Stimulated activated naive CD8-positive, alpha-beta T cell treated with anti-CD3 and anti-CD28 coated beads, Interleukin-15, Interleukin-2, amounts not matched to agents 100 ng/mL and 50 ng/mL, for 24 hours (primary cell): ENCODE data around the gene NRG2.

ENCODE experiments used
- H3K27ac Mint-ChIP-seq: one replicate; pipeline ENCODE4 v1.8.0; 2021; ENCODE audit warnings: mild to moderate bottlenecking, mixed read lengths
- H3K27me3 Mint-ChIP-seq: one replicate; pipeline ENCODE4 v1.8.0; 2021; ENCODE audit warnings: mixed read lengths
- H3K36me3 Mint-ChIP-seq: one replicate; pipeline ENCODE4 v1.8.0; 2021; ENCODE audit warnings: low read depth, mixed read lengths
- H3K4me1 Mint-ChIP-seq: one replicate; pipeline ENCODE4 v1.8.0; 2021; ENCODE audit warnings: low read depth, mixed read lengths
- H3K4me3 Mint-ChIP-seq: one replicate; pipeline ENCODE4 v1.8.0; 2021; ENCODE audit warnings: mild to moderate bottlenecking, mixed read lengths
- H3K9me3 Mint-ChIP-seq: one replicate; pipeline ENCODE4 v1.8.0; 2021; ENCODE audit warnings: mixed read lengths

NRG2 gene

DNA sequence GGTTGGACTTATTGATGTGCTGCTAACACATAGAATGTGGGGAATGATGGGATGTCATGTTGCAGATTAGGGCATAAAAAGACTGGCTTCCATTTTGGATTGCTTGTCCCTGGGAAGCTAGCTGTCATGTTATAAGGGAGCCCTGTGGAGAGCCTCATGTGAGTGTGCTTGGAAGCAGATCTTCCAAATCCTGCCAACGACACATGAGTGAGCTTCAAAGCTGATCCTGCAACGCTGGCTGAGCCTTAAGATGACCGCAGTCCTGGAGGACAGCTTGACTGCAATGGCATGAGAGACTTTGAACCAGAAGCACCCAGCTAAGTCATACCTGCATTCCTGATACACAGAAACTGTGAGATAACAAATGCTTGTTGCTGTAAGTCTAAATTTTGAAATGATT lies 63.6 kb downstream of the NRG2 start:
- Mint-ChIP-seq H3K9me3 (no peaks in the 10 kb centered on the region), H3K27ac (no peak overlapping the region)

DNA sequence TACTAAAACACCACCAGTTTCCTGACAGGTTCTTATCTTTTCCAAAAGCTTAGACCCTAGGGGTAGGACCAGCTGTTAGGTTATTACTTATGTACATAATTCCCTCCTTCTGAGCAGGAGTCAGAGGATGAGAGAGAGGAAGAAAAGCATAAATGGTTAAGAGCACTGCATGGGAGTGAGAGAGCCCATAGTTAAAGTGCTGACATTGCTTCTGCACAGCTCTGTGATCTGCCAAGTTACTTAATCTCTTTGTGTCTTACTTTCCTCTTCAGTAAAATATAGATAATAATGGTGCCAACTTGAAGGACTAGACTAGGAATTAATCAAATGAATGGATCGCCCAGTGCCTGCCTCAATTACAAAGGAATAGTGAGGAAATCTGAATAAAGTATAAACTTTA lies 66.4 kb downstream of the NRG2 start:
- peaks cover 26% of the 10 kb centered on the region for H3K27me3 Mint-ChIP-seq
- H3K9me3 Mint-ChIP-seq: no peaks in the 10 kb centered on the region
- no peak overlapping the region for H3K4me3 Mint-ChIP-seq
- no peaks in the 10 kb centered on the region for H3K4me1 Mint-ChIP-seq
- H3K27ac Mint-ChIP-seq: no peak overlapping the region
- no peaks in the 10 kb centered on the region for H3K36me3 Mint-ChIP-seq

More for the DNA sequence above, 63.6 kb downstream of the NRG2 start:
- Mint-ChIP-seq H3K4me1 (no peaks in the 10 kb centered on the region), H3K36me3 (no peaks in the 10 kb centered on the region), H3K4me3 (no peak overlapping the region), H3K27me3 (peaks cover 25% of the 10 kb centered on the region)

DNA sequence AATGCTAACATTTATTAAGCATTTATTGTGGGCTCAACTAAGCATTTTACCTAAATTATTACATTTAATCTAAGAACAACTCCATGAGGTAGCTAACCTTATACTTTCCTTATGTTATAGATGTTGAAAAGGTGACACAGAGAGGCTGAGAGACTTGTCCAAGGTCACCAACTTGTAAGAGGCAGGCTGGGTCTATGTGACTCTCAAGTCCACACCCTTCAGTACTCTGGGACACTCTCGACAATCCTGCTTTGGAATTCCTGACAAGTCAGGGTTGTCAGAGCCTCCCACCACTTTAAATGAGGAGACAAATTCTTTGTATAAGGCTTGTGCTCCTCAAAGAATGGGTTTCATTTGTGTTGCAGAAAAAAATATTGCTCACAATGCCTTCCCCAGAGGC lies 67.2 kb downstream of the NRG2 start:
- H3K4me1 Mint-ChIP-seq: no peaks in the 10 kb centered on the region
- no peaks in the 10 kb centered on the region for H3K9me3 Mint-ChIP-seq
- no peak overlapping the region for H3K27ac Mint-ChIP-seq
- H3K36me3 Mint-ChIP-seq: no peaks in the 10 kb centered on the region
- peaks cover 29% of the 10 kb centered on the region for H3K27me3 Mint-ChIP-seq
- H3K4me3 Mint-ChIP-seq: no peak overlapping the region

DNA sequence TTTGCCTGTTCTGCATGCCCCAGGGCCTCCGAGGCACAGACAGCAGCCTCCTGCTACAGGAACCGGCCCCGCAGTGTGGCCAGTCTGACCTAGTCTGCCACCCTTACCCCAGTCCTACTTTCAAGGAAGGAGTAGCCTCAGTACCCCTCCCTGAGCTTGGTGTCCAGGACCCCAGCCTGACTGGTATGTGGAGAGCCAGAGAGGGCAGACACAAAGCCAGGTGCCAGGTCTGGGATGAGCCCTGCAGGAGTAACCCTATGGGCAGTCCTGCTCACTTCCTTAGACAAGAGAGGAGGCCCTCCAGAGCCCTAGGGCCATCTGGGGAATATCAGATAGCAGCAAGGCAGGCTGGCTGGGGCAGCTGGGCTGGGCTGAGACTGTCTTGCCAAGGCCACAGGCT lies 67.8 kb downstream of the NRG2 start:
- Mint-ChIP-seq H3K36me3 (no peaks in the 10 kb centered on the region), H3K4me1 (no peaks in the 10 kb centered on the region), H3K9me3 (no peaks in the 10 kb centered on the region), H3K4me3 (no peak overlapping the region), H3K27me3 (peaks cover 31% of the 10 kb centered on the region), H3K27ac (no peak overlapping the region)

DNA sequence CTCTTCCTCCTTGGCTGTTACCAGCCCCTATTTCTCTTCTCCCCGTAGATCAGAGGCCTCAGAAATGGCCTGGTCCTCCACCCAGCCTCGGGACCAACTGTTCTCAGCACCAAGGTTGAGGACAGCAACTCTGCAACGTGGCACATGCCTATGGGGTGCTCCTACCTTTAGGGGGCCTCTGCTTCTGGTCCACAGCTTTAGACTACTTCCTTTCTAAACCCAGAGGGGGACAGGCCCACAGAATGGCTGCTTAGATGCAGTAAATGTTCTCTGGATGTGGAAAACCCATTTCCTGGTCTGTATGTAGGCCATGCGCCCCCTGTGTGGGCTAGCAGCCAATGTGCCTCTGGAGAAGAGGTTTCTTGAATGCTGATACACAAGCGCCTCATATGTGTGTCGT lies 68.4 kb downstream of the NRG2 start:
- peaks cover 33% of the 10 kb centered on the region for H3K27me3 Mint-ChIP-seq
- H3K9me3 Mint-ChIP-seq: no peaks in the 10 kb centered on the region
- no peaks in the 10 kb centered on the region for H3K36me3 Mint-ChIP-seq
- H3K4me1 Mint-ChIP-seq: no peaks in the 10 kb centered on the region
- no peak overlapping the region for H3K4me3 Mint-ChIP-seq
- H3K27ac Mint-ChIP-seq: no peak overlapping the region

DNA sequence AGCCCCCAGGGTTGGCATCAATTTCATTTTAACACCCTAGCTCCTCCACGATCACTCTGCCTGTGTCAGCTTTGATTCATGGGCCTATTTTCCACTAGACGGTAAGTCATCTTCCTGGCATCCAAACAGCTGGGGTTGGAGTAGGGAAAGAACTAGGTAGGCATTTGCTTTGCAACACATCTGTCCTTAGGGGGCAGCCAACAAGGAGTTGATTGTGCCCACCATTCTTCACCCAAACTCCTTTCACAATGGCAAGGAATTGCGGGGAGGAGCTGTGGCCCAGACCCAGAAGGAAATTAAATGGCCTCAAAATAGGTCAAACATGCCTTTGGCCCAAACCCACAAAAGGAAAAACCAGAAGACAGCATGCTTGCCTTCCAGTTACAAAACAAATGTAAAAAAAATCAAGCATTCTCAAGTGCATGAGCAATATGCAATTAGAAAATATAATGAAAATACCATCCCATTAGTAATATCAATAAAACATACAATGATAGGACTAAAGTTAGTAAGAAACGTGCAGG lies 71.8 kb downstream of the NRG2 start:
- Mint-ChIP-seq H3K27me3 (peaks cover 31% of the 10 kb centered on the region), H3K4me3 (no peak overlapping the region), H3K27ac (no peak overlapping the region), H3K9me3 (no peaks in the 10 kb centered on the region), H3K36me3 (no peaks in the 10 kb centered on the region), H3K4me1 (no peaks in the 10 kb centered on the region)

DNA sequence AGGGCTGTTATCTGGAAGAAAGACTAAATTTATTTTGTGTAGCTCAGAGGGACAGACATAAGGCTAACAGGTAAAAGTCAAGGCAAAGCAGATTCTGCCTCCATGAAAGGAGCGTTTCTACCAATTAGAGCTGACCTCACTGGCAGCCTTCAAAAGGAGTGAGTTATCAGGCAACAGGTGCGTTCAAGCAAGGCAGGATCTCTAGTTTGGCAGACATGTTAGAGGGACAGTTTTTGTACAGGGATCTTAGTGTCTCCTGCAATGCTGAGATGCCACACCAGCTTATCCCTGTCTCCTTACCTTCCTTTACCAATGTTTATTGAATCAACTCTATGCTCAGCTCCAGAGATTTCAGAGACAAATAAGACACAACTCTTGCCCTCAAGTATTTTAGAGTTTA lies 73.8 kb downstream of the NRG2 start:
- H3K4me3 Mint-ChIP-seq: no peak overlapping the region
- H3K4me1 Mint-ChIP-seq: no peaks in the 10 kb centered on the region
- no peak overlapping the region for H3K27ac Mint-ChIP-seq
- peaks cover 33% of the 10 kb centered on the region for H3K27me3 Mint-ChIP-seq
- H3K9me3 Mint-ChIP-seq: no peaks in the 10 kb centered on the region
- no peaks in the 10 kb centered on the region for H3K36me3 Mint-ChIP-seq

DNA sequence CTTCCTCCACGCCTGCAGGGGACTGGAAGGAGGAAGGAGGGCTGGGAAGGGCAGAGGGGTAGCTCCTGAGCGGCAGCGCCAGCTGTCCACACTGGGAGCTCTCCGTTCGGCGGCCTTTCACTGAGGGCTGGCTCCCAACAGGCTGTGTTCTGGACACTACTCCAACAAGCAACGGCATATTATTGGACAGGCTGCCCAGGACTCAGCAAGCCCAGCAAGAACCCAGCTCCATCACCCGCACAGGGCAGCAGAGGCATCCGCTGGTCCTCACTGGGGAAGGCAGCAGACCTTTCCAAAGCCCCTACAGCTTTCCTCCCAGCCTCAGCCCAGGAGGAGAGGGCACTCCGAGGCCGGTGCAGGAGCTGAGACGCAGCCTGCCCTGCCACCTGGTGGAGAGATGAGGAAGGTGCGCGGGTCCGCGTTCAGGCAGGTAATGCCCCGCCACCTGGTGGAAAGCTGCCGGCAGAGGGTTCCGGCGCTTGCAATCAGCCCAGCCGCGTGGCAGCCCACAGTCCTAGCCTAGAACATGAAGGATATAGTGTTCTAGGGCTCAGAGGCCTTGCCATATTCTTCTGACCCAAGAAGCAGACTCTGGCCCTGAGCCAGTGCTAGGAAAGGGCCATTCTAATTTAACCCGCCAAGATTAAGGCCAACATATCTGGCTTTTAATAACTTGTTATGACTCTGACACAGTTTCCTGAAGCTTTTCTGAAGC lies 74.4 kb downstream of the NRG2 start:
- no peaks in the 10 kb centered on the region for H3K4me1 Mint-ChIP-seq
- no peak overlapping the region for H3K27ac Mint-ChIP-seq
- no peak overlapping the region for H3K4me3 Mint-ChIP-seq
- no peaks in the 10 kb centered on the region for H3K9me3 Mint-ChIP-seq
- H3K27me3 Mint-ChIP-seq: peaks cover 28% of the 10 kb centered on the region
- no peaks in the 10 kb centered on the region for H3K36me3 Mint-ChIP-seq

DNA sequence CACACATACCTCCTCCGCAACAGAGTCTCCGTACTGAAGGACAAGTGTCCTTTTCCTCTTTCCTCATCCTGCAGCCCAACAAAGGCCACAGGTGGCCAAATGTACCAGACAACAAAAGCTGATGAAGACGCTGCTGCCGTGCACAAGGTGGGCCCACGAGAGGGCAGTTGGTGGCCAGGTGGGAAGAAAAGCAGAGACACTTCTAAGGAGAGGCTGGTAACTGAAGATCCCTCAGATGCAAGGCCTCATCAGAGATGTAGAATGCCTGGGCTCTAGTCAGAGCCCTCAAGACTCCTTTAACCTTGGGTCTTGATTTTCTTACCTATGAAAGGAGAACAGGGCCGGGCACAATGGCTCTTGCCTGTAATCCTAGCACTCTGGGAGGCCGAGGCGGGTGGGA lies 75.7 kb downstream of the NRG2 start:
- Mint-ChIP-seq H3K27ac (no peak overlapping the region), H3K9me3 (no peaks in the 10 kb centered on the region), H3K36me3 (no peaks in the 10 kb centered on the region), H3K4me1 (no peaks in the 10 kb centered on the region), H3K27me3 (peaks cover 25% of the 10 kb centered on the region), H3K4me3 (no peak overlapping the region)

DNA sequence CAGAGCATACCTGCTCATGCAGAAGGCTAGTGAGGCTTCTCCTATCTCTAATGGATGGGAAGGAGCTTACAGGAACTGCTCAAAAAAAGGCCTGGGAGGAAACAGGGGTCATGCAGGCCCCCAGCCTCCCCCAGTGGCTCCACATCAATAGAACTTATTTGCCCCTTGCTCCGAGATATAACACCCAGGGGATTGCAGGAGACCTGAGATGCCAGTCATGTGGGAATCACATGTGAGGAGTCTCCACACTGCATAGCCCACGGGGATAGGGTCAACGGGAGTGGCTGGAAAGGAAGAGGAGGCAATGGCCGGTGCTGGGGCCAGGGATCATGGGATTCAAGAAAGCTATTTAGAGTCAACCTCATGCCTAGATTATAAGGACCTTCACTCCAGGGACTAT lies 76.2 kb downstream of the NRG2 start:
- H3K4me1 Mint-ChIP-seq: no peaks in the 10 kb centered on the region
- H3K9me3 Mint-ChIP-seq: no peaks in the 10 kb centered on the region
- peaks cover 29% of the 10 kb centered on the region for H3K27me3 Mint-ChIP-seq
- H3K4me3 Mint-ChIP-seq: no peak overlapping the region
- no peaks in the 10 kb centered on the region for H3K36me3 Mint-ChIP-seq
- H3K27ac Mint-ChIP-seq: no peak overlapping the region

DNA sequence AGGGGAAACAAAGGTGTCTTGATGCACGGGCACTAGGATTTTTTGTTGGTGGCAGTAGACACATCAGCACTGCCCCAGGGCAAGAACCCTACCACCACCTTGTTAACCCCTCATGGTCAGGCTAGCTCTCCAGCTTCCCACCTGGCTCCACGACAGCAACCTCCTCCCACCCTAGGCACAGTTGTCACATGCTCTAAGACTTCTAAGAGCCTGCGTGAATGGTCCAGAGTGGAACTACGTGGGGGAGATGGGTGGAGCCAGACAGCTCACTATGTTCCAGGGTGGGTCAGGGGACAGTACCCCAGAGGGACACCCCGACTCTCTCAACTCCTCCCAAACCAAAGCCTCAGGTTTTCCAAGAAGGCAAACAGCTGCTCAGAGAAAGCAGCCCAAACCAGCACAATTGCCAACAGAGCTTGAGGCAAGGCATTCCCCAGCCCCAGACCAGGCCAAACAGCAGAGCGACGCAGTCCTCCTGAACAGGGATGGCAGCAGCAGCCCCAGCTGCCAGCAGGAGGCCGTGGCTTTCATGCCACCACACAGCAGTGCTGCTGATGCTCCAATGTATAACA lies 78.0 kb downstream of the NRG2 start:
- no peak overlapping the region for H3K27ac Mint-ChIP-seq
- H3K27me3 Mint-ChIP-seq: peaks cover 17% of the 10 kb centered on the region
- no peaks in the 10 kb centered on the region for H3K4me1 Mint-ChIP-seq
- H3K36me3 Mint-ChIP-seq: no peaks in the 10 kb centered on the region
- H3K9me3 Mint-ChIP-seq: no peaks in the 10 kb centered on the region
- no peak overlapping the region for H3K4me3 Mint-ChIP-seq

DNA sequence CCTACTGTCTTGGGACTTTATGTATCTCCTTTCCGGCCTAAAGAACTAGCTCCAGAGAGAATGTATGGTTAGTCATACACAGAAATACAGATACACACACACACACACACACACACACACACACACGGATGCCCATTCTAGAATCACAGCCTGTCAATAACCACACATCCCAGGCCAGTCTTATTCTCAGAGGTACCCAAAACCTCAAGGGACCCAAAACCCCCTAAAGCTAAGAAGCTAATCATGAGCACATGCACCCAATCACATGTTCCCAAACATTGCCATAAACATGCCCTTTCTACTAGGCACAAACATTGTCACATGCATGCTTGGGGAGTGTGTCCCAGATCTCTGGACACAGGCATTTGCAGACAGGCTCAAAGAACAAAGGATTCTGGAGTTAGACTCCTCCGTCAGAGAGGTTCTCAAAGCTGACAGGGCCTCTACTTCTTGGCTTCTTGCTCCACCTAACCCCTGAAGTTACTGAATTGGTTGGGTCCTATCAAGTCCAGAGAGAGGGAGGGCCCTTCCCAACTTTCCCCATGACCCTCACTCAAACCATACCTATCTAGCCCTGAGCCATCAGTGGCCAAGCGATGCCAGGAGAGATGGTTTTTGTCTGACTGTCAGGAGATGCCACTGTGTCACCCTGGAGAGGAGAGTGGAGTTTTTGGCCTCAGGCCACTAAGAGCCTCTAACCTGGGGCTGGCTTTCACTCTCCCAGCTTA lies 78.7 kb downstream of the NRG2 start:
- no peak overlapping the region for H3K4me3 Mint-ChIP-seq
- peaks cover 13% of the 10 kb centered on the region for H3K27me3 Mint-ChIP-seq
- H3K9me3 Mint-ChIP-seq: no peaks in the 10 kb centered on the region
- no peaks in the 10 kb centered on the region for H3K36me3 Mint-ChIP-seq
- H3K4me1 Mint-ChIP-seq: no peaks in the 10 kb centered on the region
- H3K27ac Mint-ChIP-seq: no peak overlapping the region

DNA sequence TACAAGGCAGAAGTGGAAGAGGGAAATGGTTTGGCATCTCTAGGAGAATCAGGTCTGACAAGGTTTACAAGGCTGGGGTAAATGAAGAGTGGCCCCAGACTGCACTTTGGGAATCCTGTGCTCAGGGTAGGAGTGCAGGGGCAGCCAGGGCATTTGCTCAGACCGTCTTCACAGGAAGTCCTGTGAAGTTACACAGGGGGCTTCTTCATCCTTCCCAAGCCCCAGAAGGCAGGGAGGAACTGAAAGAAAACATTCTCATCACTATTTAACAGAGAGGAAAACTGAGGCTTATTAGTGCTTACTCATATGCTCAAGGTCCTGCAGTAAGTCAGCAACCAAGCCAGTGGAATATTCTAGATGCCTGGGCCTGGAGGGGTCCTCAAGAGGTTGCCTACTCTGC lies 80.7 kb downstream of the NRG2 start:
- H3K9me3 Mint-ChIP-seq: no peaks in the 10 kb centered on the region
- no peak overlapping the region for H3K4me3 Mint-ChIP-seq
- H3K36me3 Mint-ChIP-seq: no peaks in the 10 kb centered on the region
- H3K4me1 Mint-ChIP-seq: no peaks in the 10 kb centered on the region
- peaks cover 6% of the 10 kb centered on the region for H3K27me3 Mint-ChIP-seq
- H3K27ac Mint-ChIP-seq: no peak overlapping the region

DNA sequence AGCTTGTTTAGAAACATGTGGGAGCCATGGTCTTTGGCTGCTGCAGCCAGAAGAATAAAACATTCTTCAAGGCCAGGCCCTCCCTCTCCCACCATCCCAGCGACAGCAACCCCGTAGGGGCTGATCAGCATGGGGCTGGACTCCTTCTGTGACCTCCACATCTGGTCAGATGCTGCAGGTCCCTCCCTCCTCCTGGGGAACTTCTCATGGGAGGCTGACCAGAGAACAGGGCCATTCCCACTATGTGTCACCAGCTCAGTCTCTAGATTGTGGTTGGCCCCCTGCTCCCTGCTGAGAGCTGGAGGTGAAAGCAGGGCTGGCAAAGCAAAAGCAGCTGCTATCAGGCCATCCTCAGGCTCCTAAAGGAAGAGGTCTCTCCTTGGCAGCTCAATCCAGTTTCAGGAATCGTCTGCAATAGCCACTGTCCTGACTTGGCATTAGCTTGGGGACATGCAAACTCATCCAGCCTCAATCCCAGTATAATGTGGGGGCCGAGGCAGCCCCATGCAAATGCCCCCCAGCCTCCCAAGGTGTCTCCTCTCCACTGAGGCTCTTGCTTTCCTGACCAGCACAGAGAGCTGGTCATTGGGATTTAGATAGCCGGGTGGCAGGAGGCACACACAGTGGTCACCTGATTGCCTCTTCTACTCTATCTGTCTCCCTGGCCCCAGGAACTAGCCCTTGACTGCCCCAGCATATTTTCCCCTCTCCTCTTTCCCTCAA lies 81.5 kb downstream of the NRG2 start:
- no peak overlapping the region for H3K4me3 Mint-ChIP-seq
- no peak overlapping the region for H3K27ac Mint-ChIP-seq
- H3K4me1 Mint-ChIP-seq: no peaks in the 10 kb centered on the region
- peaks cover 6% of the 10 kb centered on the region for H3K27me3 Mint-ChIP-seq
- no peaks in the 10 kb centered on the region for H3K36me3 Mint-ChIP-seq
- no peaks in the 10 kb centered on the region for H3K9me3 Mint-ChIP-seq
